Body of pancreas (tissue), 4 donors: Measurements from ENCODE around the gene FRMD7.

Experiments
- POLR2A ChIP-seq, 3 donors: fragments of 450-650 bp; IDR thresholded peaks; one replicate each; pipeline ENCODE4 v1.6.1; 2016; ENCODE audit warnings: antibody characterized with exemption in 3 of 3, mild to moderate bottlenecking in 2 of 3
- TF ChIP-seq, protein P1 (sequence below), 7 experiments: fragments of 450-650 bp in 4 of 7; fragments of 200-600 bp in 3 of 7; sonication (generic) in 3 of 7; IDR thresholded peaks; one replicate each; pipeline ENCODE4 v1.5.1; 2016 to 2019; ENCODE audit warnings: antibody characterized with exemption in 7 of 7

DNA sequence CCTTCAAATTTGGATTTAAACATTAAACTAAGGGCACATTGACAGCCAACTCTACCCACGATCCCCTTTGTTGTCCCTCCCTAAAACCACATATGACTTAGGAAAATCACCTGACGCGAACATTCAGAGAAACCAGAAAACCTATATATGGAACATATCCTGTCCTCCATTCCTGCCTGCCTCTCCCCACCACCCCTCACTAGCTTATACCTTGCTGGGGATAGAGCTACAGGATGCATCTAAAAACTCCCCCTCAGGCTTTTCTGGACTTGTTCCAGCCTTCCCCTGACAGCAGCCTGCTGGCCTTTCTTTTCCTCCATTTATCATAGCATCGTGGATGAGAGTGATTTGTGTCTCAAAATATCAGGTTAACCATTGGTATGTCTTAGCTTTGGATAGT is 96.0 kb downstream of the FRMD7 start:
- TF ChIP-seq, protein P1, sequence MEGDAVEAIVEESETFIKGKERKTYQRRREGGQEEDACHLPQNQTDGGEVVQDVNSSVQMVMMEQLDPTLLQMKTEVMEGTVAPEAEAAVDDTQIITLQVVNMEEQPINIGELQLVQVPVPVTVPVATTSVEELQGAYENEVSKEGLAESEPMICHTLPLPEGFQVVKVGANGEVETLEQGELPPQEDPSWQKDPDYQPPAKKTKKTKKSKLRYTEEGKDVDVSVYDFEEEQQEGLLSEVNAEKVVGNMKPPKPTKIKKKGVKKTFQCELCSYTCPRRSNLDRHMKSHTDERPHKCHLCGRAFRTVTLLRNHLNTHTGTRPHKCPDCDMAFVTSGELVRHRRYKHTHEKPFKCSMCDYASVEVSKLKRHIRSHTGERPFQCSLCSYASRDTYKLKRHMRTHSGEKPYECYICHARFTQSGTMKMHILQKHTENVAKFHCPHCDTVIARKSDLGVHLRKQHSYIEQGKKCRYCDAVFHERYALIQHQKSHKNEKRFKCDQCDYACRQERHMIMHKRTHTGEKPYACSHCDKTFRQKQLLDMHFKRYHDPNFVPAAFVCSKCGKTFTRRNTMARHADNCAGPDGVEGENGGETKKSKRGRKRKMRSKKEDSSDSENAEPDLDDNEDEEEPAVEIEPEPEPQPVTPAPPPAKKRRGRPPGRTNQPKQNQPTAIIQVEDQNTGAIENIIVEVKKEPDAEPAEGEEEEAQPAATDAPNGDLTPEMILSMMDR (IDR thresholded peaks at IDR 0.05) = no peak
- TF ChIP-seq POLR2A (IDR thresholded peaks at IDR 0.05) = no peak
